ENCODE data around the gene ADAMTSL1.

Gene ADAMTSL1

DNA sequence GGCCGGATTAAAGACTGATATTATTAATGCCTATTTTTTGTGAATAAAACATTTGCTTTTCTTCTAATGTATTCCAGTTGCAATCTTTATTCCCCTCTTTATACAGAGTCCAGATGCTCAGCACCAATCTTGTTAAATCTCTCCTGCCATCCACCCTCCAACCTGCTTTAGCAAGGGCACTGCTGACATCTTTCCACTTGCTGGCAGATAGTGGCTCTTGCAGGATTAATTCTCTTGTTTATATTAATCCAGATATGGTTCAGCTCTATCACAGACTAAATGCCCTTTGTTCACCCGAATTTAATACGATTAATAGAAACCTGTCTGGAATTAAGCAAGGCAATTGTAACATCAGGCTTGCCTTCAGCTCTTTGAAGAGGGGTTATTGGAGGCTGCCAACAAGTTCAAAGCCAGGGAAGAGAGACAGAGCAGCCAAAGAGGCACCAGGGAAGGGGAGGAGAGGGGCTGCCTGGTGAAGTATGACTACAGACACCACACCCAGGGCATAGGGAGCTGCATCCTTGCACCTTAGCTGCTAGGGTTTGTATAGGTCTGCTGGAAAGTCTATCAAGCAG lies 322.8 kb downstream of the ADAMTSL1 start:
- H3K4me3 ChIP-seq (ENCODE audit: low read depth, low read length), result no peak overlapping the region
- CTCF ChIA-PET, result interaction anchor here (0.8 to 1.0 kb wide), 2 partner anchors 215 to 501 kb away, joined by 3 to 5 read pairs; no protein-coding TSS in a partner anchor
- no peak overlapping the region for H3K27ac ChIP-seq (ENCODE audit: extremely low read depth, low read depth, low read length)
- no peaks in the 10 kb centered on the region for H3K36me3 ChIP-seq (ENCODE audit: control insufficient read depth in 2 of 2, insufficient read depth in 1 of 2, low read length in 2 of 2)
- no peak for TF ChIP-seq ZNF48 (tag by site-specific recombination; IDR thresholded peaks at IDR 0.05)
- no peak for TF ChIP-seq ZEB2 (tag by site-specific recombination; IDR thresholded peaks at IDR 0.05)
- no peak for TF ChIP-seq ZNF624 (tag by site-specific recombination; IDR thresholded peaks at IDR 0.05)
- TF ChIP-seq ZNF629 (tag by site-specific recombination; IDR thresholded peaks at IDR 0.05), result no peak
- TF ChIP-seq ZNF112 (tag by site-specific recombination; IDR thresholded peaks at IDR 0.05), result no peak
- no peak for TF ChIP-seq ZNF654 (tag by site-specific recombination; IDR thresholded peaks at IDR 0.05; ENCODE audit: low read depth)
- no peak for TF ChIP-seq MEIS1 (CRISPR knock-in tag; IDR thresholded peaks at IDR 0.05; ENCODE audit: borderline replicate concordance)
- TF ChIP-seq ZNF514 (tag by site-specific recombination; IDR thresholded peaks at IDR 0.05), result no peak
- no peak for TF ChIP-seq ZNF133 (tag by site-specific recombination; IDR thresholded peaks at IDR 0.05)
- no peak for TF ChIP-seq ZNF37A (tag by site-specific recombination; IDR thresholded peaks at IDR 0.05)
- TF ChIP-seq ZNF24 (tag by site-specific recombination; IDR thresholded peaks at IDR 0.05), result no peak
- TF ChIP-seq ZBTB10 (tag by site-specific recombination; IDR thresholded peaks at IDR 0.05), result no peak
- TF ChIP-seq ZNF830 (tag by site-specific recombination; IDR thresholded peaks at IDR 0.05; ENCODE audit: low read depth), result no peak
- no peak for TF ChIP-seq ZNF302 (tag by site-specific recombination; IDR thresholded peaks at IDR 0.05; ENCODE audit: low read depth)
- no peak for TF ChIP-seq PRDM10 (tag by site-specific recombination; IDR thresholded peaks at IDR 0.05)
- no peak for TF ChIP-seq ZNF626 (tag by site-specific recombination; IDR thresholded peaks at IDR 0.05)
- TF ChIP-seq, protein P1, sequence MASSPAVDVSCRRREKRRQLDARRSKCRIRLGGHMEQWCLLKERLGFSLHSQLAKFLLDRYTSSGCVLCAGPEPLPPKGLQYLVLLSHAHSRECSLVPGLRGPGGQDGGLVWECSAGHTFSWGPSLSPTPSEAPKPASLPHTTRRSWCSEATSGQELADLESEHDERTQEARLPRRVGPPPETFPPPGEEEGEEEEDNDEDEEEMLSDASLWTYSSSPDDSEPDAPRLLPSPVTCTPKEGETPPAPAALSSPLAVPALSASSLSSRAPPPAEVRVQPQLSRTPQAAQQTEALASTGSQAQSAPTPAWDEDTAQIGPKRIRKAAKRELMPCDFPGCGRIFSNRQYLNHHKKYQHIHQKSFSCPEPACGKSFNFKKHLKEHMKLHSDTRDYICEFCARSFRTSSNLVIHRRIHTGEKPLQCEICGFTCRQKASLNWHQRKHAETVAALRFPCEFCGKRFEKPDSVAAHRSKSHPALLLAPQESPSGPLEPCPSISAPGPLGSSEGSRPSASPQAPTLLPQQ (tag by site-specific recombination; IDR thresholded peaks at IDR 0.05), result no peak
- TF ChIP-seq, protein P2, sequence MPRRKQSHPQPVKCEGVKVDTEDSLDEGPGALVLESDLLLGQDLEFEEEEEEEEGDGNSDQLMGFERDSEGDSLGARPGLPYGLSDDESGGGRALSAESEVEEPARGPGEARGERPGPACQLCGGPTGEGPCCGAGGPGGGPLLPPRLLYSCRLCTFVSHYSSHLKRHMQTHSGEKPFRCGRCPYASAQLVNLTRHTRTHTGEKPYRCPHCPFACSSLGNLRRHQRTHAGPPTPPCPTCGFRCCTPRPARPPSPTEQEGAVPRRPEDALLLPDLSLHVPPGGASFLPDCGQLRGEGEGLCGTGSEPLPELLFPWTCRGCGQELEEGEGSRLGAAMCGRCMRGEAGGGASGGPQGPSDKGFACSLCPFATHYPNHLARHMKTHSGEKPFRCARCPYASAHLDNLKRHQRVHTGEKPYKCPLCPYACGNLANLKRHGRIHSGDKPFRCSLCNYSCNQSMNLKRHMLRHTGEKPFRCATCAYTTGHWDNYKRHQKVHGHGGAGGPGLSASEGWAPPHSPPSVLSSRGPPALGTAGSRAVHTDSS (tag by site-specific recombination; IDR thresholded peaks at IDR 0.05), result no peak
- H3K4me1 ChIP-seq (ENCODE audit: control insufficient read depth, insufficient read depth, low read length), result no peaks in the 10 kb centered on the region
- POLR2A ChIA-PET, result no interaction called here
- H3K9me3 ChIP-seq (ENCODE audit: control insufficient read depth, insufficient read depth, low read depth, low read length), result no peaks in the 10 kb centered on the region
